GM19239 (cell line): Measurements from ENCODE around the gene CLIC4.
"Not testable (repeated sequence)": the region's sequence is repeated elsewhere in the genome, so short reads cannot be mapped to it uniquely, and the experiment has no call there.

Experiments
- DNase-seq: peaks from one replicate; pipeline ENCODE4 v3.0.0; 2011; ENCODE audit warnings: low spot score; ENCODE audit not compliant: insufficient read length
- FAIRE-seq: peaks from 2 replicates; lab custom pipeline; 2011; peaks lifted over from hg19 to GRCh38; lab: Jason Lieb, UNC

CLIC4 gene

GRCh38 chr1:24744911-24745710 is at the start of gene CLIC4:
CLIC4 (plus strand) TSS chr1:24745447; CDS start chr1:24745554, 107 bp downstream.
- FAIRE-seq (peak; percentile 95), DNase-seq (peak; percentile 68)

DNA sequence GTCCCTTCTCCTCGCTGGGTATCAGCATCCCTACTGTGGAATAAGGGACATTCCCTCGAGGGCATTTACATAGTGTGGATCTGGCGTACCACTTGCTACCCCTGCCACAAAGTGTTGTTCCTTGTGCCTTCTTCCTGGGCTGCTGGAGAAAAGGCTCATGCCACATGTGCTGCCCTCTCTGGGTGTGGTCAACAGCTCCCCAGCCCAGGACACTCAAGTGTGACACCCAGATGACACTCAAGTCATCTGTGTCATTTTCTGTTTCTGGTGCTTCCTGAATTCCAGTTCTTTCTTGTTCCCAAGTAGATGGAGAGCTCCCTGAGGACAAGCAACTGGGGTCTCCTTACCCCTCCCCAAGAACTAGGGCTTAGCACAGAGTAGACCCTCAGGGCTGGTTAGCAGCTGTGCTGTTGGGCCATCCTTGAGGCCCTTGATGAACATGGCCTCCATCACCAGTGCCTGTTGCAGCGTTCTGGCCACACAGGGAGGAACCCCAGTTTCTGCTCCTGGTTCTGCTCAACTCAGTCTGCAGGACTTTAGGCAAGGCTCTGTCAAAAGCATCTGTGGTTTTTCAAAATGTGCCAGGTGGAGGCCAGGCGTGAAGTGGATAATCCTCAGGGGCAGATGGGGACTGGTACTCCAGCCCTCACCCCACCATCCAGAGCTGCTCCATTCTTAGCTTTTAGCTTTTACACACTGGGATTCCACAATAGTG is 49.0 kb upstream of the CLIC4 start:
- FAIRE-seq: no peak
- no peak for DNase-seq

DNA sequence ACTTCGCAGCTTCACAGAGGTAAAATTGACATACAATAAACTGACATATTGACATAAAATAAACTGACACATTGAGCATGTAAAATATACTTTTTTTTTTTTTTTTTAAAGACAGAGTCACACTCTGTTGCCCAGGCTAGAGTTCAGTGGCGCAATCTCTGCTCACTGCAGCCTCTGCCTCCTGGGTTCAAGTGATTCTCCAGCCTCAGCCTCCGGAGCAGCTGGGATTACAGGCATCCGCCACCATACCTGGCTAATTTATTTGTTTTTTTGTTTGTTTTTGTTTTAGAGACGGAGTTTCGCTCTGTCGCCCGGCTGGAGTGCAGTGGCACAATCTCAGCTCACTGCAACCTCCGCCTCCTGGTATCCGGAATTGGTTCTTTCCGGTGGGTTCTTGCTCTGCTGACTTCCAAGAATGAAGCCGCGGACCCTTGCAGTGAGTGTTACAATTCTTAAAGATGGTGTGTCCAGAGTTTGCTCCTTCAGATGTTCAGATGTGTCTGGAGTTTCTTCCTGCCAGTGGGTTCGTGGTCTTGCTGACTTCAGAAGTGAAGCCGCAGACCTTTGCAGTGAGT is 48.4 kb upstream of the CLIC4 start:
- DNase-seq (no peak), FAIRE-seq (no peak)

DNA sequence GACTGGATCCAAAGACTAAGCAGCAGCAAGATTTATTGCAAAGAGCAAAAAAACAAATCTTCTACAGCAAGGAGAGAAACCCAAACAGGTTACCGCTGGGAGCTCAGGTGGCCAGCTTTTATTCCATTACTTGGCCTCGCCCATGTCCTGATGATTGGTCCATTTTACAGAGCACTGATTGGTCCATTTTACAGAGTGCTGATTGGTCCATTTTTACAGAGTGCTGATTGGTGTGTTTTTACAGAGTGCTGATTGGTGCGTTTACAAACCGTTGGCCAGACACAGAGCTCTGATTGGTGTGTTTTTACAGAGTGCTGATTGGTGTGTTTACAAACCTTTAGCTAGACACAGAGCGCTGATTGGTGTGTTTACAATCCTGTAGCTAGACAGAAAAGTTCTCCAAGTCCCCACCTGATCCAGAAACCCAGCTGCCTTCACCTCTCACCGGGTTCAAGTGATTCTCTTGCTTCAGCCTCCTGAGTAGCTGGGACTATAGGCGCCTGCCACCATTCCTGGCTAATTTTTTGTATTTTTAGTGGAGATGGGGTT is 47.7 kb upstream of the CLIC4 start:
- FAIRE-seq, DNase-seq: not testable (repeated sequence)

DNA sequence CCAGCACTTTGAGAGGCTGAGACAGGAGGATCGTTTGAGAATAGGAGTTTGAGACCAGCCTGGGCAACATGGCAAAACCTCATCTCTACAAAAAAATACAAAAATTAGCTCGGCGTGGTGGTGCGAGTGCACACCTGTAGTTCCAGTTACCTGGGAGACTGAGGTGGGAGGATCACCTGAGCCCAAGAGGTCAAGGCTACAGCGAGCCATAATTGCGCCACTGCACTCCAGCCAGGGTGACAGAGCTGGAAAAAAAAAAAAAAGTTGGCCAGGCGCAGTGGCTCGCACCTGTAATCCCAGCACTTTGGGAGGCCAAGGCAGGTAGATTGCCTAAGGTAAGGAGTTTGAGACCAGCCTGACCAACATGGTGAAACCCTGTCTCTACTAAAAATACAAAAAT is 46.9 kb upstream of the CLIC4 start:
- not testable (repeated sequence) for FAIRE-seq, DNase-seq

GRCh38 chr1:24699628-24700027 is 45.6 kb upstream of the CLIC4 start:
- FAIRE-seq (no peak), DNase-seq (no peak)

- FAIRE-seq: no peak
- no peak for DNase-seq
These were observed 42.5 kb upstream of the CLIC4 start for GRCh38 chr1:24702511-24703293.

- DNase-seq: no peak
- FAIRE-seq: no peak
These were observed 40.6 kb upstream of the CLIC4 start for GRCh38 chr1:24704411-24705259.

- FAIRE-seq (no peak), DNase-seq (peak; percentile 79)
These were observed 39.8 kb upstream of the CLIC4 start for GRCh38 chr1:24705260-24706073.

GRCh38 chr1:24706074-24706389 is 39.2 kb upstream of the CLIC4 start:
- DNase-seq, FAIRE-seq: not testable (repeated sequence)

DNA sequence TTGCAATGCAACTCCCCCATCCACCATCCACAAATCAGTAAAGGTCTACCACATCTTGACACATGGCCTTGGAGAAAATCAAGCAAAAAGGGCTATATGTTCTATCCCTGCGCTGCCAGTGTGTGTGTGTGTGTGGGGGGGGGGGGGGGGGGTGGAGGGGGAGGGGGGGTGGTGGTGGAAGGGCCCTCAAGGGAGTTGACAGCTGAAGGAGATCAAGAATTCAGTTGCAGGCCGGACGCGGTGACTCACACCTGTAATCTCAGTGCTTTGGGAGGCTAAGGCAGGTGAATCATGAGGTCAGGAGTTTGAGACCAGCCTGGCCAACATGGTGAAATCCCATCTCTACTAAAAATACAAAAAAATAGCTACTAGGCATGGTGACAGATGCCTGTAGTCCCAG is 37.6 kb upstream of the CLIC4 start:
- no peak for DNase-seq
- FAIRE-seq: no peak

DNA sequence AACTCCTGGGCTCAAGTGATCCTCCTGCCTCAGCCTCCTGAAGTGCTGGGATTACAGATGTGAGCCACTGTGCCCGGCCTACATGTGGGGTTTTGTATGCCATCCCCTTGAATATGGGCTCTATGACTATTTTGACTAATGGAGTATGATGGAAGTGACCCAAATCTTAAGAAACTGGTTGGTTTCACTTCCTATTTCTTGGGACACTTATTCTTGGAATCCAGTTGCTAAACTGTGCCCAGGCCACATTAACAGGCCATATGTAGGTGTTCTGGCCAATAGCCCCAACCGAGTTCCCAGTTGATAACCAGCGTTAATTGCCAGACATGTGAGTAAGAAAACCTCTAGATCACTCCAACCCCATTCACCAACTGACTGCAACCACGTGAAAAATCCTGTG is 36.3 kb upstream of the CLIC4 start:
- DNase-seq (no peak), FAIRE-seq (no peak)

DNA sequence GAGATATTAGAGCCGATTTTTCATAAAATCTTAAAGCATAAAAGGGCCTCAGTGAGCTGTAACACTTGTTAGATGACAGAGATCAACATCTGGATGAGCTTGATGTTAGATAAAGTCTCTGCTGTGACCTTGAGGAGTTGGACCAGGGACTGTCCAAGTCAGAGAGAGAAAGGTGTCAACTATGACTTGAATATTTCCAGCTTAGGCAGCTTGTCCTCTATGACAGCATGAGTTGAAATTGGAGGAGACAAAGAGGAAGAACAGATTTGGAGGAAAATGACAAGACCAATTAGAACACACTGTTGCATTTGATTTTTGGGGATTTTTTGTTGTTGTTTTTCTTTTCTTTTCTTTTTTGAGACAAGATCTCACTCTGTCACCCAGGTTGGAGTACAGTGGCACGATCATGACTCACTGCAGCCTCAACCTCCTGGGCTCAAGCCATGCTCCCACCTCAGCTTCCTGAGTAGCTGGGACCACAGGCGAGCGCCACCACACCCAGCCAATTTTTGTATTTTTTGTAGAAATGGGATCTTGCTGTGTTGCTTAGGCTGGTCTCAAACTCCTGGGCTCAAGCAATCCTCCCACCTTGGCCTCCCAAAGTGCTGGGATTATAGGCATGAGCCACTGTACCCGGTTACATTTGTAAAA is 35.3 kb upstream of the CLIC4 start:
- DNase-seq (no peak), FAIRE-seq (no peak)

DNA sequence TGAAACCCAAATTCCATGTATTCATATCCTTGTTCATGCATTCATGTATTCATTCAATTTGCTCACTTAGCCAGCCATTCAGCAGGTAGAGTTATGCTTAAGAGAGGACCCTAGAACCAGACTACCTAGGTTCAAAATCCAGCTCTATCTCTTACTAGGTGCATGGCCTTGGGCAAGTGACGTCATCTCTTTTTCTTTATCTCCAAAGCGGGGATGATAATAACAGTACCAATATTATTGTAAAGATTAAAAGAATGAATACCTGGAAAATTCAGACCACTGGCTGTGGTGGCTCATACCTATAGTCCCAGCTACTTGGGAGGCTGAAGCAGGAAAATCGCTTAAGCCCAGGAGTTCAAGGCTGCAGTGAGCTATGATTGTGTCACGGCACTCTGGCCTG is 33.9 kb upstream of the CLIC4 start:
- DNase-seq: no peak
- FAIRE-seq: no peak

- FAIRE-seq (no peak), DNase-seq (no peak)
These were observed 32.1 kb upstream of the CLIC4 start for GRCh38 chr1:24713176-24713575.

DNA sequence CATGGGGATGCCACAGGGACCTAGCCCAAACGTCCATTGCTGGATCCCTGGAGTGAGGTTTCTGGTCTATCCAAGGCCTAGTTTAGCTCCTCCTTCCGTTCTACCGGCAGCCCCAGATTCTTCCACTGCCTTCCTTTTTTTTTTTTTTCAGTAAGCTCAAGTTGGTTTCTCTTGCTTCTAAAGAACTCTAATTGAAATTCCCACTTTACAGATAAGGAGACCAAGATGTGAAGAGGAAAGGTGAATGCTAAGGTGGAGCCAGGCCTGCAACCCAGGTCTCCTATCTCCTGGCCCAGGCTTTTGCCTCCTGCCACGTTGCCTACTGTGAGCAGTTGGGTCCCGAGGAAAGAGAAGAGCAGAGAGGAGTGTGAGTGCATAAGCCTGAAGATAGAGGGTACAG is 31.5 kb upstream of the CLIC4 start:
- DNase-seq (no peak), FAIRE-seq (no peak)

GRCh38 chr1:24714859-24715520 is 30.3 kb upstream of the CLIC4 start:
- DNase-seq (no peak), FAIRE-seq (no peak)

- FAIRE-seq: no peak
- no peak for DNase-seq
These were observed 29.6 kb upstream of the CLIC4 start for GRCh38 chr1:24715658-24716057.
